ENCODE results near the gene FRG2.
"Not testable (repeated sequence)": the region's sequence is repeated elsewhere in the genome, so short reads cannot be mapped to it uniquely, and the experiment has no call there.

Gene FRG2

GRCh38 chr4:190015538-190016368 is 11.3 kb downstream of the FRG2 start:
- no peak for DNase-seq

GRCh38 chr4:190014771-190015537 is 12.1 kb downstream of the FRG2 start:
- no peak for DNase-seq

GRCh38 chr4:189989941-189990340 is 37.1 kb downstream of the FRG2 start:
- DNase-seq: not testable (repeated sequence)

GRCh38 chr4:189988877-189989431 is 38.1 kb downstream of the FRG2 start:
- no peak for DNase-seq

- DNase-seq: not testable (repeated sequence)
Measured at GRCh38 chr4:189985651-189986243, 41.3 kb downstream of the FRG2 start.

- DNase-seq: not testable (repeated sequence)
Measured at GRCh38 chr4:189984661-189985060, 42.4 kb downstream of the FRG2 start.

- not testable (repeated sequence) for DNase-seq
Measured at GRCh38 chr4:189983916-189984526, 43.0 kb downstream of the FRG2 start.

- DNase-seq: no peak
Measured at GRCh38 chr4:189981970-189982369, 45.1 kb downstream of the FRG2 start.

- not testable (repeated sequence) for DNase-seq
Measured at GRCh38 chr4:189980292-189980691, 46.8 kb downstream of the FRG2 start.

GRCh38 chr4:189979196-189980047 is 47.6 kb downstream of the FRG2 start:
- no peak for DNase-seq
